NCI-H82 (cell line): ENCODE measurements around the gene FLYWCH1.
A peak's percentile ranks its signal among the peaks of the same experiment; 100 is the strongest.

ENCODE experiments used
- DNase-seq: peaks from one replicate; lab custom pipeline; 2025; lab: John Stamatoyannopoulos, UW

FLYWCH1 gene

GRCh38 chr16:2968738-2969544, 57.2 kb downstream of the FLYWCH1 start, which contains the start of gene PAQR4:
Gene PAQR4 (plus strand): TSS chr16:2969348. CDS start chr16:2969675, 327 bp downstream.
- peak; percentile 96 for DNase-seq

- peak; percentile 89 for DNase-seq
These were observed 58.1 kb downstream of the FLYWCH1 start for GRCh38 chr16:2969545-2970521.

DNA sequence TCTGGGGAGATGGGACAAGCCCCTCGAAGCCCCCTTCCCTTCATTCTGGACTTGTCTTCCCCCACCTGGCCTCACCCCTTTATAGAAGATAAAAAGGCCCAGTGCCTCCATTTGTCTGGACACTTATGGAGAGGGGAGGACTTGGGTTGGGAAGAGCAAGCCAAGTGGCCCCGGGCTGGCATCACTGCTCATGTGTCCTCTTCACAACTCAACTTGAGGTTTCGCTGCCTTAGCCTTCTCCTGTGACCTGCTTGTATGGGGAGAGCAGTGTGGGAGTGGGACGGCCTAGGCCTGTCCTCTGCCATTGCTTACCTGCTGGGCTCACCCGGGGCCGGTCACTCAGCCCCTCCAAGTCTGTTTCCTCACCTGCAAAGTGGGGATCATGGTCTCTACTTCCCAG, 58.8 kb downstream of the FLYWCH1 start:
- DNase-seq = peak; percentile 64

DNA sequence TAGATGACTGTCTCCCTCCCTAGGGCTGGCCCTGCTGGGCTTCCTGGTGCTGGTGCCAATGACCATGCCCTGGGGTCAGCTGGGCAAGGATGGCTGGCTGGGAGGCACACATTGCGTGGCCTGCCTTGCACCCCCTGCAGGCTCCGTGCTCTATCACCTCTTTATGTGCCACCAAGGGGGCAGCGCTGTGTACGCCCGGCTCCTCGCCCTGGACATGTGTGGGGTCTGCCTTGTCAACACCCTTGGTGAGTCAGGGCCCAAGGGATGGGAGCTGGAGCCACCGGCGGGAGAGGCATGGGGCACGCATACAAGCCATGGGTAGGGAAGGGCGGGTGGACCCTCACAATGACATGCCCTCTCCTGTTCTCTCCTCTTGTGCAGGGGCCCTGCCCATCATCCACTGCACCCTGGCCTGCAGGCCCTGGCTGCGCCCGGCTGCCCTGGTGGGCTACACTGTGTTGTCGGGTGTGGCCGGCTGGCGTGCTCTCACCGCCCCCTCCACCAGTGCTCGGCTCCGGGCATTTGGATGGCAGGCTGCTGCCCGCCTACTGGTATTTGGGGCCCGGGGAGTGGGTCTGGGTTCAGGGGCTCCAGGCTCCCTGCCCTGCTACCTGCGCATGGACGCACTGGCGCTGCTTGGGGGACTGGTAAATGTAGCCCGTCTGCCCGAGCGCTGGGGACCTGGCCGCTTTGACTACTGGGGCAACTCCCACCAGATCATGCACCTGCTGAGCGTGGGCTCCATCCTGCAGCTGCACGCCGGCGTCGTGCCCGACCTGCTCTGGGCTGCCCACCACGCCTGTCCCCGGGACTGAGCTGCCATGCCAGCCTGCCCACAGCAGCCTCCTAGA, 59.6 kb downstream of the FLYWCH1 start:
- no peak for DNase-seq

DNA sequence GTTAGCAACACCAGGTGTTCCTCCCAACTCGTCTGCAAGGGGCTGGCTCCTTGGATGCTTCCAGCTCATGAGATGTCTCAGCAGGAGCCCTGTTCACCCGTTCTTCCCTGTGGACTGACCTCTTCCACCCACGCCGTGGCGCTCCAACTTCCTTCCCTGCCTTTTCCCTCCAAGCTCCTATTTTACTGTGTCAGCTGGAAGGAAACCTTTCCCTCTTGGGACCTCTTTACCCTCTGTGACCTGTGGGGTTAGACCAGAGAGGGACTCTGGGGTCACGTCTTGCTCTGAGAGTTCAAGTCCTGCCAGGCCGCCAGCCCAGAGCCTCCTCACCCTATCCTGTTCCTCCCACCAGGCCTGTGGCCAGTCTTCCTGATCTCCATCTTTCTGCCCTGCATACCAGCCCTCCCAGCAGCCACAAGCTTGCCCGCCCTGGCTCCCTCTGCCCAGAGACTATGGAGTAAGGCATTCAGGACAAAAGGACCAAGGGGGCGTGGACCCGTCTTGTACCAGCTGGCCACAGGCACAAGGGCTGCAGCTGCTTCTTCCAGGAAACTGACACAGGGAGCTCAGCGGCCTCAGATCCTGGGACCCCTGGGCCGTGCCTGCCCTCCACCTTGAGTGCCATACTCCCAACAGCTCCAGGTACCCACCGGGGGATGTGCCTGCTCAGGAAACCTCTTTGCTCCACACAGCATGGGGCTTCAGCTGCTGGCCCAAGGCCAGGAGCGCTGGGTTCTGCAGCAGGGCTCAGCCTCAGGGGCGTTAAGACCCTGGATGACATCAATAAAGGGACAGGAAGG, 60.5 kb downstream of the FLYWCH1 start:
- DNase-seq = peak; percentile 38

GRCh38 chr16:2973093-2973492, 61.4 kb downstream of the FLYWCH1 start:
- DNase-seq = no peak

- DNase-seq = no peak
These were observed 62.0 kb downstream of the FLYWCH1 start for GRCh38 chr16:2973605-2974318.

DNA sequence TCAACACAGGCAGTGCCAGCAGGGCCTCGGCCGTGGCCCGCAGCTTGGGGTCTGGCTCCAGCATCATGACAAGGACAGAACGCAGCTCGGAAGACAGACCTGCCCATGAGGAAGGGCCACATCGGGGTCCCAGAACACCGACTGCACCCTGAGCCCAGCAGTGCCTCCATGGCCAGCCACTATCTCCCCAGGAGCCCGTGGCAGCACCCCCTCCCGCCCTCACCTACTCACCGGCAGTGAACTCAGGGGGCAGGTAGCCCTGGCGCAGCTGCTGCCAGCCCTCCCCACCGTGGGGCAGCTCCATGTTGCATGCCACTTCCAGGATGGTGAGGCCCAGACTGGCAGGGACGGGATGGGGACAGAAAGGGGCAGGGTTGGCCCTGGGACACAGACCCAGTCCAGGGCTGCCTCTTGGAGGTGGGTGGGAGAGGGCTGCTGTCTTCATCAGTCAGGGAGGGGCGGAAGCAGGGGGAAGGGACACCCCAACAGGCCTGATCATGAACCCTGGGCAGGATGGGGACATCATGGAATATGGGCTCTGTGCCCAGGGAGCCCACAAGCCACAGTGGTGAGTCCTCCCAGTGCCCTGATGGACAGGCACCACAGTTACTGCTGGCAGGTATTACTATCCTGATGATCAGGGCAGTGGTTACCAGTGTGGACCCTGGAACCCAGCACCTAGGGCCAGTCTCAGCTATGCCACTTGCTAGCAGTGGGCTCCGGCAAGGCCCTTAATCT, 62.8 kb downstream of the FLYWCH1 start:
- no peak for DNase-seq

- DNase-seq = no peak
These were observed 63.5 kb downstream of the FLYWCH1 start for GRCh38 chr16:2975161-2975795.

DNA sequence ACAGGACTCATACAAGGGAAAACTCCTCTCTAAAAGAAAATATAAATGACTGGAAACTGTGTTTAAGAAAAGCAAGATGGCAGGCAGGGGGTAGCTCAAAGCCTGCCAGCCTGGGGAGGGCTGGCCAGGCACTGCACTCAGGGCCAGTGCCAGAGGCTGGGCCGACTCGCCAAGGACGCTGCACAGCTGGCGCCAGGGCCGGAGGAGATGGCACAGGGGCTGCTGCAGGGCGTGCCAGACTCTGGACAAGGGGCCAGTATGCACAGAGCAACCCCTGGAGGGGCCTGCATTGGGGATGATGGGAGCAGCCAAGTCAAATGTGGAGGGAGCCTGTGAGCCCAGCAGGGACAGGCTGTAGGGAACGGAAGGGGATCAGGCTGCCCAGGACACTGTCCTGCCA, 64.5 kb downstream of the FLYWCH1 start:
- DNase-seq = no peak

- no peak for DNase-seq
These were observed 64.9 kb downstream of the FLYWCH1 start for GRCh38 chr16:2976673-2977072.

- DNase-seq = no peak
These were observed 65.7 kb downstream of the FLYWCH1 start for GRCh38 chr16:2977440-2977839.

GRCh38 chr16:2979669-2980226, 68.0 kb downstream of the FLYWCH1 start:
- DNase-seq = peak; percentile 55

DNA sequence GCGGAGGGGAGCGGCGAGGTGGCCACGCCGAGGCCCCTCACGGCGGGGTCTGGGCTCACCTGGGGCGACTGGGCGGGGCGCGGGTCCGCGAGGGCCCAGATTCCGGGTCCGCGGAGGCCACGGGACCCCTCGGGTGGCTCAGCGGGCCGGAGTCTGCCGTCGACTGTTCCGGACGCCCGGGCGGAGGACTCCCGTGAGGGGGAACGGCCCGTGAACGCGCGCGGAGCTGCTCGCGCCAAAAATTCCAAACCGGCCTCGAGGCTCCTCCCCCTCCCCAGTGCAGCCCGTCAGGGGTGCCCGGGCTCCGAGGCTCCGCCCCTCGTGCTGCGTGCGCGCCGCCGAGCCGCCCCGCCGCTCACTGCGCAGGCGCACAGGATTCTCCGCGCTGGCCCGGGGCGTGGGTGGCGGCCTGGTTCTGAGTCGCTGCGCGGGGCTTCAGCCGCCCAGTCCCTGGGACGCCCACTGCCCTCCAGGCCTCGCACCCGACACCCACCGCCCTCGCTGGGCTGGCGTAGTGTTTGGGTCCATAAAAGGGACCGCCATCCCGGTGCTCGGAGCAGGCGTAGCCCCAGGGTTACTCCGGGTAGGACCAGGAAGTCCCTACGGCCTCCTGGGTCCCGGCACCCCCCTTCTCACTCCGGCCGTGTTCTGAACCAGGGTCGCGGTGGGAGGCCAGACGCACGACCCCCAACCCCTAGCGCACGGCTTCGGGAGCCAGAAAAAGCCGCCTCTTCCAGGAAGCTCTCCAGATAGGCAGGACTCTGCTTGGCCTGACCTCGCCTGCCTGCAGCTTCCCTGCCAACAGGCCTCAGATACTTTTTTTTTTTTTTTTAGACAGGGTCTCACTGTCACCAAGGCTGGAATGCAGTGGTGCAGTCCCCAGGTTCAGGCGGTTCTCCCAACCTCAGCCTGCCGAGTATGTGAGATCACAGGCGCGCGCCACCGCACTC, 68.8 kb downstream of the FLYWCH1 start, which contains the start of gene PKMYT1:
Gene PKMYT1 (minus strand): TSS at position 220 of the 950 bp plus-strand sequence. CDS start 789 bp downstream, outside the sequence.
- peak; percentile 94 for DNase-seq

DNA sequence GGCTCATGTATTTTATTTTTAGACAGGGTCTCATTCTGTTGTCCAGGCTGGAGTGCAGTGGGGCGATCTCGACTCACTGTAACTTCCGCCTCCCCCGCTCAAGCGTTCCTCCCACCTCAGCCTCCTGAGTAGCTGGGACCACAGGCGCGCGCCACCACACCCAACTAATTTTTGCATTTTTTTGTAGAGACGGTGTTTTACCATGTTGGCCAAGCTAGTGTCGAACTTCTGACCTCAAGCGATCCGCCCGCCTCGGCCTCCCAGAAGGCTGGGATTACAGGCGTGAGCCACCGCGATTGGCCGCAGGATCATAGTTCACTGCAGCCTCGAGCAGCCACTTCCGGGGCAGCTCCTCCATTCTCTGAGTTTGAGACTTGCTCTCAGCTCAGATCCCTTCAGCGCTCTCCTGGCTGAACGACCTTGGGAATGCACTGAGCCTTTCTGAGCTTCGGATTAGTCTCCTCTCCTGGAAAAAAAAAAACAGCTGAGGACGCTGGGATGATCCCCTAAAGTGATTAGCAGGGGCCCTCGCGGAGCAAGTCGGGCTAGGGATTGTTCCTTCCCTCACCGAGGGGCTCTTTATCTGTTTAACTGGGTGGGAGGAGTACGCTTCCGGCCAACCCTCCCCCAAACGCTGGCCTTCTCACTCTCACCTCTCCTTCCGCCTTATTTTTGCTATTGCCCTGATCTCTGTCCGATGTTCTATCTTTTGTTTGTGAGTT, 69.6 kb downstream of the FLYWCH1 start:
- peak; percentile 99 for DNase-seq

- DNase-seq = peak; percentile 87
These were observed 70.1 kb downstream of the FLYWCH1 start for GRCh38 chr16:2981899-2982250.

DNA sequence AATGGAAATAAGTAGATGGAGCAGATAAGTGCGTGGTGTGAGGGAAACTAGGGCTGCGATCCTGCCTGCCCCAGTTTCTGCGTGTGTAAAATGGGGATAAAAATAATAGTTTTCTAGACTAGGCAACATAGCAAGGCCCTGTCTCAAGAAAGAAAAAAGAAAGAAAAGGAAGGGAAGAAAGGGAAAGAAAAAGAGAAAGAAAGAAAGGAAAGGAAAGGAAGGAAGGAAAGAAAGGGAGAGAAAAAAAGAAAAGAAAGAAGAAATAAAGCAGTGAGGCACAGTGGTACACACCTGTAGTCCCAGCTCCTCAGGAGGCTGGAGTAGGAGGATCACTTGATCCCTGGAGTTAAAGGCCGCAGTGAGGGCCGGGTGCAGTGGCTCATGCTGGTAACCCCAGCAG, 70.7 kb downstream of the FLYWCH1 start:
- no peak for DNase-seq
